ENCODE measurements around the gene PIGP.
"Not testable (repeated sequence)": the region's sequence is repeated elsewhere in the genome, so short reads cannot be mapped to it uniquely, and the experiment has no call there.

The PIGP gene

DNA sequence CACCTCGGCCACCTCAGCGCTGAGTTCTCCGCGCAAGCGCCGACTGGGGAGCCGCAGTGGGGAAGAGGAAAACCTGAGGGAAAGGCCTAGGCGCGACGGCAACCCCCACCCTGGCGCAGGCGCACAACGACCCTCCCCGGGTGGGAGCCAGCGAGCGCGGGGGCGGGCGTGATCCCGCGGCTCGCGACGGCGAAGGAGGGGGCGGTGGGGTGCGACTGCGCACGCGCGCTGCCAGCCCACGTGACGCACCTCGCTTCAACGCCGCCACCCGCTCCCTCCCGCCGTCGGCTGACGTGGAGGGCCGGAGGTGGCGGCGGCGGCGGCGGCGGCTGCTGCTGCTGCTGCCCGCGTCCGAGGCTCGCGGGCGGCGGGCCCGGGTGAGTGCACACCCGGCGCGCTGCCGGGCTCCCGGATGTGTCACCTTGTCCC, at the start of gene PIGP, which contains the start of gene TTC3:
Gene PIGP (minus strand): TSS at position 84 of the 429 bp plus-strand sequence. CDS start 556 bp downstream, outside the sequence.
Gene TTC3 (plus strand): TSS at position 267 of the 429 bp plus-strand sequence. CDS start 14,004 bp downstream, outside the sequence.
- peak; percentile 96 for DNase-seq

DNA sequence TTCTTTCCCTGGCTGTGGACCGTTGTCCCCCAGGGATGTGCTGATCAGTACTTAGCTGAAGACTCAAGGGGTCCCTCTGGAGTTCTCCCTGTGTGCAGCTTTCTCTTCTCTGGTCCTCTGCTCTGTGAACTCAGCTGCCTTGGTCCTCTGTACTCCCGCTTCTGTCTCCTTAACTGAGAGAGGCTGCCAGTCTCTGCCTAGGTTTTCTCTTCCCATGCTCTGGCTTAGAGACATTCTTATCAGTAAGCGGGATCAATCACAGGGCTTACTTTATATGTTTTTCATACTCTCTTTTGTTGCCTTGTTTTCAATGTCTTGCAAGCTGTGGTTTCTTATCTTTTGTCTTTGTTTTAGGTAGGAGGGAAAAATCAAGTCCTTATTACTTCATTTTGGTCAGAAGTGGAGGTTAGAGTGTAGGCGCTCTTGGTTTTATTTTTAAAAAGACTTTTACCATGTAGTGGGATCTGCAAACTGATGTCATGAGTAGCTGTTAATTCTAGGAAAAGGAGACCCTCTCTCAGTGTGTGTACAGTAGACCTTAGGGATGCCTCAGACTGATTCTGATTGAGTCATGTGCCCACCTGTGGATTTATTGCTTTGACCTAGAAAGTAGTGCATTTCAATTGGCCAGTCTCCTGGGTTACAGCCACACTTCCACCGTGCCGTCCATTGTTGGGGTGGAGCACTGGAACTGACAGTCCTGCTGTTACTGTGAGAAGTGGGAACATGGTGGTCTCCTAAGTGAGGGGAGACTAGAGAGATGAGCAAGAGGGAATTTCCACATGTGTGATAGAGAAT, 46.7 kb upstream of the PIGP start:
- DNase-seq: no peak

DNA sequence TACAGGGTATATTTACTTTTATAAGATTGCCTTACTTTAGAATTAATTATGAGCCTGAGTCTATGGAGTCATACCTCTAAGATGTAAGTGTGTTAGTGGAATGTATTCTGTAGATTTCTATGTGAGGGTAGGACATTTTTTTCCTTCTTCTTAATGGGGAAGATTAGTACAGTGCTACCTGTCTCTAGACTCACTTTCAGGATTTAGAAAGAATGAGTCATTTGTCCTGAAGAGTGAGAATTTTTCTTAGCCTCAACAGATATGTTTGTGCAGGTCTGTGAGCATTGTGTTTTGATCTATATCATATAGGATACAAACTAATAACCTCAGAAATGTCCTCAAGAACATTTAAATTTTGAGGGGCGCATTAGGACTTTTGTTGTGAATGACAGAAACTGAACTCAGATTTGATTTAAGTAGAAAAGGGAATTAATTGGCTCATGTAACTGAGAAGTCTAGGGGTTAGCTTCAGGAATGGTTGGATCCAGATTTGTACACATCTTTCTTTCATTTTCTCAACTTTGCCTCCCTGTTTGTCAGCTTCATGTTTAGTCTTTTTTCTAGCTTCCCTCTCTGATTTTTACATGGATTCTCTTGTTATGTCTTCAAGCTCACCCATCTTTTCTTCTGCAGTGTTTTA, 45.4 kb upstream of the PIGP start:
- no peak for DNase-seq

DNA sequence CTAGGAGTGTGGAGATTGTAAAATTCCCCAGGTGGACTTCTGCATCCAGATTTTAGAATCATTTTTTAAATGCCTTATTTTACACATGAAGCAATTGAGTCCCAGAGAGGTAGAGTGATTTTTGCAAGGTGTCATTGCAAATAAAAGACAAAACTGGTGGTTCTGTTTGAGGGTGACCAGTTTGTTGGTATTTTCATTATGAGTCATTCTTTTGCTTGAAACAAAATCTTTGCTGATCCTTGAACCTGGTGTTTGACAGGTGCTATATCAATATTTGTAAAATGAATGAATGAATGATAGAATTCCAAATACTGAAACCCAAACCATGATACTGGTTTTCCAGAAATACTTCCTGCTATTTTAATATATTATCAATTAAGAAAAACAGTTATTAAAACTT, 44.3 kb upstream of the PIGP start:
- DNase-seq: no peak

DNA sequence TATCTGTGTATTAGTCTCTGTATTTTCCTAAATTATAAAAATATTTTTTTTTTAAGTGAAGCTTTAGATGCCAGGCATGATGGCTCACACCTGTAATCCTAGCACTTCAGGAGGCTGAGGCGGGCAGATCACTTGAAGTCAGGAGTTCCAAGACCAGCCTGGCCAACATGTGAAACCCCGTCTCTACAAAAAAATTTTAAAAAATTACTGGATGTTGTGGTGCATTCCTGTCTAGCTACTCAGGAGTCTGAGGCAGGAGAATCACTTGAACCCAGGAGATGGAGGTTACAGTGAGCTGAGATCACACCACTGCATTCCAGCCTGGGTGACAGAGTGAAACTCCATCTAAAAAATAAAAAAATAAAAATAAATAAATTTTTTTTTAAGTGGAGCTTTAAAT, 43.6 kb upstream of the PIGP start:
- not testable (repeated sequence) for DNase-seq

DNA sequence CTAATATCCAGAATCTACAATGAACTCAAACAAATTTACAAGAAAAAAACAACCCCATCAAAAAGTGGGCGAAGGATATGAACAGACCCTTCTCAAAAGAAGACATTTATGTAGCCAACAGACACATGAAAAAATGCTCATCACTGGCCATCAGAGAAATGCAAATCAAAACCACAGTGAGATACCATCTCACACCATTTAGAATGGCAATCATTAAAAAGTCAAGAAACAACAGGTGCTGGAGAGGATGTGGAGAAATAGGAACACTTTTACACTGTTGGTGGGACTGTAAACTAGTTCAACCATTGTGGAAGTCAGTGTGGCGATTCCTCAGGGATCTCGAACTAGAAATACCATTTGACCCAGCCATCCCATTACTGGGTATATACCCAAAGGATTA, 41.4 kb upstream of the PIGP start:
- DNase-seq: not testable (repeated sequence)

DNA sequence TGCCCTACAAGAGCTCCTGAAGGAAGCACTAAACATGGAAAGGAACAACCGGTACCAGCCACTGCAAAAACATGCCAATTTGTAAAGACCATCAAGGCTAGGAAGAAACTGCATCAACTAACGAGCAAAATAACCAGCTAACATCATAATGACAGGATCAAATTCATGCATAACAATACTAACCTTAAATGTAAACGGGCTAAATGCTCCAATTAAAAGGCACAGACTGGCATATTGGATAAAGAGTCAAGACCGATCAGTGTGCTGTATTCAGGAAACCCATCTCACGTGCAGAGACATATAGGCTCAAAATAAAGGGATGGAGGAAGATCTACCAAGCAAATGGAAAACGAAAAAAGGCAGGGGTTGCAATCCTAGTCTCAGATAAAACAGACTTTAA, 38.2 kb upstream of the PIGP start:
- DNase-seq: not testable (repeated sequence)

DNA sequence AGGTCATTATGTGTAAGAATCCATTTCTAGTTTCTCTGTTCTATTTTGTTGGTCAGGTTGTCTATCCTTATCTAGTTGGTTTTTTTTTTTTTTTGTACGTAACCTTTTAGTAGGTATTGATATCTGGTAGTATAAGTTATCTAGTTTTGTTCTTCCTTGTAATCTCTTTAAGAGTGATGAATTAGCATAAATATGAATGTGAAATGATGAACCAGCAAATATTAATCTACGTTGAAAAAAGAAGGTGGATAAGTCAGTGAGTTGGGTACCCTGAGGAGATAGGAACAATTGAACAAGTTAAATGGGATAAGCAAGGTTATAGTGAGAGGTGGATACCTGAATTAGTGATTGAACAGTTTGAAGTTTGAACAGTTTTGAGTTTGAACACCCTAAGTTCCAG, 34.1 kb upstream of the PIGP start:
- no peak for DNase-seq

DNA sequence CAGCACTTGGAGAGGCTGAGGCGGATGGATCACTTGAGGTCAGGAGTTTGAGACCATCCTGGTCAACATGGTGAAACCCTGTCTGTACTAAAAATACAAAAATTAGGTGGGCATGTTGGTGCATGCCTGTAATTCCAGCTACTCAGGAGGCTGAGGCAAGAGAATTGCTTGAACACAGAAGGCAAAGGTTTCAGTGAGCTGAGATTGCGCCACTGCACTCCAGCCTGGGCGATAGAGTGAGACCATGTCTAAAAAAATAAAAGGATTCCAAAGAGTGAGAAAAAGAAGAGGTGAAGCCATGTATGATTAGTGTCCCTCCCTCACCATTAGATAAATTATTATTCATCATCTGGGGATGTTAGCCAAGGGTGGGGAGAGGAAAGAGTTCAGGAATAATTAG, 29.9 kb upstream of the PIGP start:
- not testable (repeated sequence) for DNase-seq

DNA sequence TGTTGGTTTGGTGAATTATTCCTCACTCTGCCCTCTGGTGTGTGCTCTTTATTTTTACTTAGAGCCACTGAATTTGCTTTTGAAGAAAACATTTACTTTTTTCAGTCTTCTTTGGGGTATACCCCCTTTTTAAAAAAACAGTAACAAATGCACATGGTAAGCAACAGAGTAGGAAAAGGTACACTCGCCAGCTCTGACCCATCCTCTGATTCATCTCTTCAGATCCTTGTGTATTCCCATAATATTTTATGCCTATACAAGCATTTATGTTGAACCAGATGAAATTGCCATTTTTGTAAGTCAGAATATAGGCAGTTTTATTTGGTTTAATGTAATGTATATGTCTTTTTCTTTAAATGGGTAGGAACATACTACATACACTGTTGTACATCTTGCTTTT, 28.5 kb upstream of the PIGP start:
- DNase-seq: no peak

DNA sequence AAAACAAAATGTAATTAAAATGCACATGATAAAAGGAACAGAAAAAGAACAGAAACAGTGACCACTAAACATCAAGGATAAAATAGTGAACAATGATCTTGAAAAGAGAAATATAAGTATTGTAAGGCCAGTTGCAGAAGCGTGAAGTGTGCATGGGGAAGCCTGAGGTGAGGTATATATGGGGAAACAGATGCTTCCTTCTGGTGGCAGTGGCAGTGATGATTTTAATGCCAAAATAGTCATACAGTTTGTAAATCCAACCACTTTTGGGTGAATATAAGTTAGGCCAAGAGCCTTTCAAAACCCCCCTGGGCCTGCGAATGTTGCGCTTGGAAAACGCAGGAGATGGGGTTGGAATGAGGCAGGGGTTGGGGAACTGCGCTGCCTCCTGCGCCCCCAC, 27.4 kb upstream of the PIGP start:
- no peak for DNase-seq

DNA sequence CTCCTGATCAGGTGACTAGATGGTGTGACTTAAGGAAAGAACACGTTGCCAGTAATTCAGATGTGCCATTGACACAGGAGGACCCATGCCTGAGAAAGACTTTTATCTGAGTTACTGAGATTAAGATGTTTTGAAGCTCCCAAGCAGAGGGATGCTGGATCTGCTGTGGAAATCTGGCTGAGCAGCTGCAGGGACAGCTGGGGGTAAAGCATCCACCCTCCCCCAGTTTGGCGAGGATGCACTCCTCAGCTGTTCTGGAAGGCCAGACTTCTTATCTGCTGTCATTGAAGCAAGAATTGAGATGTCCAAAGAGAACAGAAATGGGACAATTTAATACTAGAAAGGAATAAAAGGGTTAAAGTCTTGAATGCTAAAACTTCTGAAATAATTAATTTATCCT, 25.9 kb upstream of the PIGP start:
- DNase-seq: no peak

DNA sequence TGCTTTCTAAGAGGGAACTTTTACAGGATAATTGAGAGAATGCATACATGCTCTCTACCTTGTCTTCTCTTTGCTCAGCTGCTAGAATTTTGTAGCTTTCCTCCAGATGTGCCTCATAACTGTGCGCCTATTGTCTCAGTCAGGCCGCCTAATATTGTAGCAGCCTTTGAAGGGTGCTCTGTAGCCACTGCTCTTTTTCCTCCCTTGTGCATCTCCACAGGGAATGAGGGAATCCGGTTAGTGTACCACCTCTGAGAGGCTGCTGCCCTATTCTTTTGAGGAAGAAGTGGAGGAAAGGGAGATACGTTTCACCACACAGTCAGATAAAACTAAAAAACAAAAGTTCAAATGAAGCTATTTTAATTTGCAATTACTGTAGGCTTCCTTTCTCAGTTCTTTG, 22.9 kb upstream of the PIGP start:
- no peak for DNase-seq

DNA sequence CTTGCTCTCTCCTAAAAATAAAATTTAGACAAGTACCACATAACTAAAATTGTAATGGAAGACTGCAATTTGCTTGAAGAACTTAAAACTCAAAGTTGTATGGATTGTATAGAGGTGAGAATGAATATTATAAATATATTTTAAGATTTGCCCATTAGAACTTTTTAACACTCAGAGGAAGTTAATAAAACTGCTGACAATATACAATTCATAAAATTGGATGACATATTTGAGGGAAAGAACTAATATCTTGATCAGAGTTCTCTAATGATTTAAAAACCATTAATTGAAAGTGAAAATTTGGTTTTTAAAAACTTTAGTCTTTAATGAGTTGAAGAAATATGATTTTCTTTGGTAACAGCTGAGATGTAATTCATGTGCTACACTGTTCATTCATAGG, 21.1 kb upstream of the PIGP start:
- DNase-seq: no peak

DNA sequence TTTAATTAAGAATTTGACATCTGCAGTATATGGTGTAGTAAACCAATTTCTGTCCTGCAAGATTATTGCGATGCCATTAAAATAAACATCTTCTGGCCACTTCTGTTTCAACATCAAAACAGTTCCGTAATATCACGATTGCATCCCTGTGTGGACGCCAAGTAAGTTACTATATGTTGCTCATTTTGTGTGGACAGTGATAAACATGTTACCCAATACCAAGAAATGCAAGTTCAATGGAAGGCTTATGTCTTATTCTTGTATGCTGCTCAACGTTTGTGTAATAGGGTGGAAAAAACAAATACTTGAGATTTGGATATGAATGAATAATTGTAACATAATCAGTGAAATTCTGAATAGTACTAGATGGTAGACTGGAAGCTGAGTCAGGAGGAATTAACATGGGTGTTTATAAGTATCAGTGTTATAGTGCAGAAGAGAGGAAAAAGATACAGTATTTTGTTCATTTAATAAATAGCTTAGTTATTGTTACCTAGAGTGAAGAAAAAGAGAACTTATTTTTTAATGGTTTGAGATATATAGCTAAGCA, 15.4 kb upstream of the PIGP start:
- DNase-seq: no peak

DNA sequence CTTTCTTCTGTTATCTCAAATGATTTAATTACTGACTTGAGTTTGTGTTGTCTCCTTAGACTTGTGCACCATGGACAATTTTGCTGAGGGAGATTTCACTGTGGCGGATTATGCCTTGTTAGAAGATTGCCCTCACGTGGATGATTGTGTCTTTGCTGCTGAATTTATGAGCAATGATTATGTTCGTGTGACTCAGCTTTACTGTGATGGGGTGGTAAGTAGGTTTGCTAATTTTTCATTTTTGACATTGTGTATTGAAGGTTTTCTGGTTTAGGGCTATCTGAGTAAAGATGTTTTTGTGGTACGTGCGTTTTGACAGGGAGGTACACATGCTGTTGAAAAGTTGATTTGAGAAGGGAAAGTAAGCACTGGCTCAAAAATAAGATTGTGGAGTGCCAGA, 14.3 kb upstream of the PIGP start:
- DNase-seq: no peak

DNA sequence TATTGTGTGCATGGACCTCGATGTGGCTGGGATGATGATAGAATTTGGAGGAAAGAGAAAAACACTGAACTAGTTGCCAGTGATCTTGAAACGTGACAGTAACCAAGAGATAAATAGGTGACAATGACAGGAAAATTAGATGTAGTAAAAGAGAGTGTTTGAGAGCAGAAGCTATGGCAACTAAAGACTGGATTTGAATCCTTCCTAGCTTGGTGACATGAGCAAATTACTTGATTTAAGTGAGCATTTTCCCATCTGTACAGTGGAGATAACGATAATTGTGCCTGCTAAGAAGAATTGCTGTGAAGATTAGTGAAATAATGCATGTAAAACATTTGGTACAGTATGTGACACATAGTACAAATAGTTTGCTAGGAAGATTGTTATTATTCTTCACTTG, 12.9 kb upstream of the PIGP start:
- DNase-seq: no peak

DNA sequence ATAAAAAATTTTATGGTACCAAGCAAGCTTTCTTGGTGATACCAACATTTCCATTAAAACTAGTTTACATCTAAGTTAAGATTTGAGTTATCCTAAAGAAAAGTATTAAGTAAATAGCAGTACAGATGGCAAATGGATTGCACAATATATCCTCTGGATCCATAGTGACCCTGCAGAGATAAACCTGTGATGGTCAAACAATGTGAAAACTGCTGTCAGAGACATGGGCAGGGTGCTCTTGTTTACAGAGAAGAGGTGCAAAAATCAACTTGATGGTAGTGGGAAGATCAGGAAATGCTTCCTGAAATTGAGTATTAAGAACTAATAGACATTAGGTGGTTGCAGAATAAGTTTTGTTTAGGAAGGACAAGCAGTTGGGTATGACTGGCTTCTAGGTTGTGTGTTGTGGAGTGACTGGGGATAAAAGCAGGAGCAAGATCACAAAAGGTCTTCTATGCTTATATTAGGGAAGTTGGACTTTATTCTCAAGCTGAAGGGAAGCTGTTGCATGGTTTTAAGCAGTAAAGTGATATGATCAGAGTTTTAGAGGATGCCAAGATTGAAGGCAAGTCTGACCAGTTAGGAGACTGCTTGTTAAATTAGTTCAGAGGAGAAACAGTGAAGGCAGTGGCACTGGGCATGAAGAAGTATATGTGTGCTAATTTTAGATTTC, 10.1 kb upstream of the PIGP start:
- DNase-seq: no peak

DNA sequence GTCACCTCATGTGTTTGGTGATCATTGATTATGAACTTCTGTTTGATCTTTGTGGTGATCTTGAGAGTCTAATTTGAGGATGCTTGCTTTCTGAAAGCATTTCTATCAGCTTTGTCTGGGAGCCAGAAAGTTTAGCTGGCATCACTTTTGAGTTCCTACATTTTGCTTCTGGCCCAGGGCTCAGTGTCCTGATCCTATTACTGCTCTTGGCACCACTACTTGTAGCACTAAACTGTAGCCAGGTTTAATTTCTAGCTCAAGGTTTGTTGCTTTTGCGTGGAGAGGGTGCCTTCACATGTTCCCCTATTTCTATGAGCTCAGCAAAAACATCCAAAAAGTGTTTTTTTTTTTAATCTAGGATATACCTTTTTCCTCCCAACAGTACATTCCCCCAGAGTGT, 9.5 kb upstream of the PIGP start:
- DNase-seq: no peak

DNA sequence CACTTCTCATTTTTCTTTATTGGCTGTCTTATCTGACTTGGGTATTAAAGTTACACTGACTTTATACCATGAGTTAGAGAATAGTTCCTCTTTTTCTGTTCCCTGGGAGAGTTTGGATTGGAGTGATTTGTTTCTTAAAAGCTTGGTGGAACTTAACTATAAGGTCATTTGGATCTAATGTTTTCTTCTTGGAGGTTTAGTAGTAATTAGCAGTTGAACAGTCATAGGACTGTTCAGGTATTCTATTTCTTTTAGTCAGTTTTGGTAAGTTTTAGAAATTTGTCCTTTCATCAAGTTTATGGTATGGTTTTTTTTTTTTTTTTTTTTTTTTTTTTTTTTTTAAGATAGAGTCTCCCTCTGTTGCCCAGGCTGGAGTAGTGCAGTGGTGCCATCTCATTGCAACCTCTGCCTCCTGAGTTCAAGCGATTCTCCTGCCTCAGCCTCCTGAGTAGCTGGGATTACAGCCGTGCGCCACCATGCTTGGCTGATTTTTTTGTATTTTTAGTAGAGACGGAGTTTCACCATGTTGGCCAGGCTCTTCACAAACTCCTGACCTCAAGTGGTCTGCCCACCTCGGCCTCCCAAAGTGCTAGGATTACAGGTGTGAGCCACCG, 6.4 kb upstream of the PIGP start:
- no peak for DNase-seq

DNA sequence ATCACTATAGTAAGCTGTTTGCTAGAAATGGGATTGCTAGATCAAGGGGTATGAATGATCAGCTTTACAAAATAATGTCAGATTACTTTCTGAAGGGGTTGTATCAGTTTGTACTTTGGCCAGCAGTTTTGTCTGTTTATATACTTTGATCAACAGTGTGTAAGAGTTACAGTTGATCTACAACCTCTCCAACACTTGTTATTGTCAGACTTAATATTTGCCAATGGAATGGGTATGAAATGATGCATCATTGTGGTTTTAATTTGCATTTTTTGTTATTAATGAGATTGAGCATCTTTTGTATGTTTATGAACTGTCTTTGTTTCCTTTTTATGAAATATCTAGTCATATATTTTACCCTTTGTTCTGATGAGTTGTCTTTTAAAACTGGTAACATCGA, 4.5 kb upstream of the PIGP start:
- DNase-seq: no peak

DNA sequence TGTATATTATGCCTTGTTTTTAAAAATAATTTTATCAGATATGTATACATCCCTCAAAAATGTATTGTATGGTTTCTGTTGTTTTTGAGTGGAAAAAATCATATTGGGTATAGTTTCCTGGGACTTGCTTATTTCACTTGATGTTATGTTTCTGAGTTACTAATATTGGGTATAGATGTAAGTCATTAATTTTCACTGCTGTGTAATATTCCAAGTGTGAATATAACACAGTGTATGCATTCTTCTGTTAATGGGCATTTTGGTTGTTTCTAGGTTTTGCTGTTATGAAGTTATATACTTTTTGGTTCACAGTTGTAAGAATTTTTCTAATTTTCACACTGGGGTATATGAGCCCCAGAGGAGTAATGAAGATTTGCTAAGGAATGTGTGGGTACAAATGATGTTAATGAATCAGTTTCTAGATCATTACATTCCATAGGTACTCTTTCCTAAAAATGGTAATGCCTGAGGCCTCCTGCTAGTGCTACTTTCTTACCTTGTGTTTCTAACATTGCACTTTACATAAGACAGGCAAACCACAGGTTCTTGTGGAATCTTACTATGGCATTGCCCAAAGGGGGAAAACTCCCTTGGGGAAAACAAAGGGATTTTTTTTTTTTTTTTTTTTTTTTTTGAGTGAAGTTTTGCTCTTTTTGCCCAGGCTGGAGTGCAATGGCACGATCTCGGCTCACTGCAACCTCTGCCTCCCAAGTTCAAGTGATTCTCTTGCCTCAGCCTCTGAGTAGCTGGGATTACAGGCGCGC, 3.4 kb upstream of the PIGP start:
- no peak for DNase-seq

Data from activated T-cell treated with anti-CD3 and anti-CD28 coated beads for 4 hours (primary cell).